Uterus (tissue), 4 donors: ENCODE measurements around the gene TRIM54. TPM values are rescaled to one million over a fixed set of nuclear protein-coding genes. Genes with fewer than 3 reads are reported as not detected.
"Not testable (repeated sequence)": the region's sequence is repeated elsewhere in the genome, so short reads cannot be mapped to it uniquely, and the experiment has no call there.

Experiments used
- DNase-seq, 2 donors: peaks; one replicate each; pipeline ENCODE4 v3.0.0-alpha.2; 2019 to 2020
- H3K27ac ChIP-seq, 2 donors: fragments of 200-600 bp; sonication (generic); 1 replicate in 1 of 2; 2 replicates in 1 of 2; pipeline ENCODE4 v1.5.1; 2016 to 2018
- H3K27me3 ChIP-seq, 2 donors: fragments of 200-600 bp; sonication (generic); one replicate each; pipeline ENCODE4 v1.5.1; 2018 to 2019; ENCODE audit warnings: control low read depth in 1 of 2
- H3K36me3 ChIP-seq, 2 donors: fragments of 200-600 bp; sonication (generic); one replicate each; pipeline ENCODE4 v1.5.1; 2019; ENCODE audit warnings: control low read depth in 1 of 2
- H3K4me1 ChIP-seq, 2 donors: fragments of 200-600 bp; sonication (generic); one replicate each; pipeline ENCODE4 v1.5.1; 2018 to 2019; ENCODE audit warnings: control low read depth in 1 of 2
- H3K4me3 ChIP-seq, 2 donors: fragments of 200-600 bp; sonication (generic); 1 replicate in 1 of 2; 2 replicates in 1 of 2; pipeline ENCODE4 v1.5.1; 2018 to 2019; ENCODE audit warnings: mild to moderate bottlenecking in 1 of 2
- H3K9me3 ChIP-seq, 2 donors: fragments of 200-600 bp; sonication (generic); one replicate each; pipeline ENCODE4 v1.5.1; 2019; ENCODE audit warnings: control low read depth in 1 of 2
- POLR2A ChIP-seq, 2 donors: fragments of 450-650 bp; IDR thresholded peaks; one replicate each; pipeline ENCODE4 v1.6.1; 2016; ENCODE audit warnings: antibody characterized with exemption in 2 of 2, mild to moderate bottlenecking in 1 of 2, moderate library complexity in 1 of 2
- intact Hi-C: fragments of 100-400 bp; cut with DNase I; formaldehyde crosslinking; loops from one replicate; pipeline ENCODE4 v1.15.1; 2023; ENCODE audit warnings: low total_unique reads
- total RNA-seq, 4 donors: library from RNA; depleted of rRNA in 3 of 4; stranded (reverse); fragments of >200 nt in 3 of 4; gene quantifications; one replicate each; pipeline versions ENCODE4 v1.1.0 to v1.2.4, GENCODE V29; 2014 to 2023
- TF ChIP-seq, protein P1 (sequence below), 4 experiments: fragments of 200-600 bp in 2 of 4; fragments of 450-650 bp in 2 of 4; sonication (generic) in 2 of 4; IDR thresholded peaks; one replicate each; pipeline ENCODE4 v1.5.1; 2016 to 2019; ENCODE audit warnings: antibody characterized with exemption in 4 of 4, mild to moderate bottlenecking in 2 of 4, moderate library complexity in 1 of 4
- donor health status: DM: yes; HTN: yes; CAD: no.

Gene TRIM54
- total RNA-seq, 4 donors from 2014 or later = 0.26 to 5.0 (median 0.58) TPM

DNA sequence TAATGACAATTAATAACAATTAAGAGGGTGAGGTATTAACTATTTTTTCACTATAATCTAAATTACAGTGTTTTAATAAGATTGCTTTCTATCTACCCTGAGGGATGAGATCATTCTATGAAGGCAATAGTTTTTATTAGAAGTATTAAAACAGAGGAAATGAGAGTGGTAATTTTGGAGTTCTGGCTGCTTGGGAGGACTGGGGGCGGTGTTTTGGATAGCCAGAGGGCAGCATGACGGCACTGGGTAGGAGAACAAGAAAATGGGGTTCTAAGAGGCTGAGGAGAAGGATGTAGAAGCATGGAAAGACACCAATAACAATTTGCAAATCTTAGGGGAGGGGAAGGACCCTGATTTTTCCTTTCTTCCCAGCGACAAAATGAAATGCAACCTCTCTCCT lies 12.1 kb upstream of the TRIM54 start:
- H3K4me3 ChIP-seq = no peak overlapping the region
- no peak overlapping the region for H3K27ac ChIP-seq
- peaks cover 0 to 1% of the 10 kb centered on the region in 2 donors for H3K4me1 ChIP-seq
- H3K27me3 ChIP-seq = no peaks in the 10 kb centered on the region
- no peak for DNase-seq
- H3K9me3 ChIP-seq = no peaks in the 10 kb centered on the region
- intact Hi-C loops = no loop called here
- TF ChIP-seq POLR2A (IDR thresholded peaks at IDR 0.05) = no peak
- TF ChIP-seq, protein P1, sequence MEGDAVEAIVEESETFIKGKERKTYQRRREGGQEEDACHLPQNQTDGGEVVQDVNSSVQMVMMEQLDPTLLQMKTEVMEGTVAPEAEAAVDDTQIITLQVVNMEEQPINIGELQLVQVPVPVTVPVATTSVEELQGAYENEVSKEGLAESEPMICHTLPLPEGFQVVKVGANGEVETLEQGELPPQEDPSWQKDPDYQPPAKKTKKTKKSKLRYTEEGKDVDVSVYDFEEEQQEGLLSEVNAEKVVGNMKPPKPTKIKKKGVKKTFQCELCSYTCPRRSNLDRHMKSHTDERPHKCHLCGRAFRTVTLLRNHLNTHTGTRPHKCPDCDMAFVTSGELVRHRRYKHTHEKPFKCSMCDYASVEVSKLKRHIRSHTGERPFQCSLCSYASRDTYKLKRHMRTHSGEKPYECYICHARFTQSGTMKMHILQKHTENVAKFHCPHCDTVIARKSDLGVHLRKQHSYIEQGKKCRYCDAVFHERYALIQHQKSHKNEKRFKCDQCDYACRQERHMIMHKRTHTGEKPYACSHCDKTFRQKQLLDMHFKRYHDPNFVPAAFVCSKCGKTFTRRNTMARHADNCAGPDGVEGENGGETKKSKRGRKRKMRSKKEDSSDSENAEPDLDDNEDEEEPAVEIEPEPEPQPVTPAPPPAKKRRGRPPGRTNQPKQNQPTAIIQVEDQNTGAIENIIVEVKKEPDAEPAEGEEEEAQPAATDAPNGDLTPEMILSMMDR (IDR thresholded peaks at IDR 0.05) = no peak
- H3K36me3 ChIP-seq = no peaks in the 10 kb centered on the region

DNA sequence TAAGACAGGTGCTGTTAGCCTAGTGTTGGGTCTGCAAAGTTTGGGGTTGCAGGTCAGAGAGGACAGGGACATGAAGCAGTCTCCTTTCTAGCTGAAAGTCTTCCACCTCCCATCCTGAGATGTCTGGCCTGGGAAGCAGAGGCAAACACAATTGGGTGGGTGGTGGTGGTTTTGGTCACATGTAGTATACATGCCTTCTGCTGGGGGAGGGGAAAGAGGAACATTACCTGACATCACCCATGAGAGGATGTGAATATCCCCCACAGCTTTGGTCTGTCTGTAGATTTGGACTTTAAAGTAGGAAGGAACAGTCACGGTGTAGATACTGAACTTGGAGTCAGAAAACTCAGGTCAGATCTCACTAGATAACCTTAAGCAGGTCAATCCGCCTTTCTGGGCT lies 11.6 kb upstream of the TRIM54 start:
- DNase-seq = no peak
- TF ChIP-seq POLR2A (IDR thresholded peaks at IDR 0.05) = no peak
- TF ChIP-seq, protein P1 (IDR thresholded peaks at IDR 0.05) = no peak
- Histone ChIP-seq H3K4me1 (no peaks in the 10 kb centered on the region), H3K27me3 (no peaks in the 10 kb centered on the region), H3K36me3 (no peaks in the 10 kb centered on the region), H3K27ac (no peak overlapping the region), H3K4me3 (no peak overlapping the region), H3K9me3 (no peaks in the 10 kb centered on the region)
- intact Hi-C loops = no loop called here

DNA sequence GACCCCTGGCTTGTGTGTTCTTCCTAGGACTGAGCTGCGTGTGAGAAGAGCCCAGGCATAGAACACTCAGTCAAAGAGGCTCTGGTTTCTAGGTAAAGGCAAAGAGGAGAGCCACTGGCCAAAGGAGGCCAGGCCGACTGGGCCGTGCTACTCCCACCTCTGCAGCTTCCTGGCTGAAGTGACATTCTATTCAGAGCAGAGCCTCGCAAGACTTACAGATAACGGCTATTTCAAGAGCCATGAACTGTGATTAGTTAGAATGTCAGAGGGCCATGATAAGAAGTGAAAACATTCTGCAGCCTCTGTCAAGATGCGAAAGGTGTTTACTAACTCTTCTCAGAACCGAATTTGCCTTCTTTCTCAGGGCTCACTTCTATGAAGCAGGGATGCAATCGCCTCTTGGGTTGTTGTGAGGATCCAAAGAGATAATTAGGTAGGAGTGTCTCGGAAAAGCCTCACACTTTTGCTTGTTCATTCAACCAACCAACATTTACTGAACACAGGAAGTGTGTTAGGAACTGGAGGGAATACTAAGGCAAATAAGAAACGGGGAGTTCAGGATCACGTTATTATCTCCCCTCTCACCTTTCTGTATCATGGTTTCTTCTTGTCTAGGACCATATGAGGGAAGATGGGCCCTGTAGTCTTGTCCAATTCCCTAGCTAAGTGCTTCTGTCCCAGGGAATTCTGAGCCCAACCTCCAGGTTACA lies 10.4 kb upstream of the TRIM54 start:
- Histone ChIP-seq H3K27ac (no peak overlapping the region), H3K36me3 (no peaks in the 10 kb centered on the region), H3K4me1 (no peaks in the 10 kb centered on the region), H3K27me3 (no peaks in the 10 kb centered on the region), H3K9me3 (no peaks in the 10 kb centered on the region), H3K4me3 (no peak overlapping the region)
- TF ChIP-seq POLR2A (IDR thresholded peaks at IDR 0.05) = no peak
- TF ChIP-seq, protein P1 (IDR thresholded peaks at IDR 0.05) = no peak
- DNase-seq = no peak
- intact Hi-C loops = no loop called here

DNA sequence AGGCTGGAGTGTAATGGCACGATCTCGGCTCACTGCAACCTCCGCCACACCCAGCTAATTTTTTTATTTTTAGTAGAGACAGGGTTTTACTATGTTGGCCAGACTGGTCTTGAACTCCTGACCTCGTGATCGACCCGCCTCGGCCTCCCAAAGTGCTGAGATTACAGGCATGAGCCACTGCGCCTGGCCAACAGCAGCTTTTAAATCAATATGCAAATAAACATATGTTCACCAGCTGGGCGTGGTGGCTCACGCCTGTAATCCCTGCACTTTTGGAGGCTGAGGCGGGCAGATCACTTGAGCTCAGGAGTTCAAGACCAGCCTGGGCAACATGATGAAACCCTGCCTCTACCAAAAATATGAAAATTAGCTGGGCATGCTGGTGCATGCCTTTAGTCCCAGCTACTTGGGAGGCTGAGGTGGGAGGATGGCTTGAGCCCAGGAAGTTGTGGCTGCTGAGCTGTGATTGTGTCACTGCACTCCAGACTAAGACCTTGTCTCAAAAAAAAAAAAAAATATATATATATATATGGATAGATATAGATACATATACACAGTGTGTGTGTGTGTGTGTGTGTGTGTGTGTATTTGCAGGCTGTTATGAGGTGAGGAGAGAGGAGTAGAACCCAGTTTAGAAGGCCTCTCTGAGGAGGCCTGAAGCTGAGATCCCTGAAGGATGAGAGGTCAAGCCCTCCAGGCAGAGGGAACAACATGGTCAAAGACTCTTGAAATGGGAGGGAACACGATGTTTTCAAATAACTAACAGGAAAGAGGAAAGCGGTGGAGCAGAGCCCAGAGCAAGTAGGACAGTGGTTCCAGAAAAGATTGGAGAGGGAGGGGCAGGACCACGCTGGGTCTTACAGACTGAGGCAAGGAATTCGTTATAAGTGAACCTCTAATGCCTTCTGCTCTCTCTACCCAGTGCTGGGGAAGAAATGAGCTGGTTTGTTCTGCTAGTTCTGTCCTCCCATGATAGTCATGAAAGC lies 9.4 kb upstream of the TRIM54 start:
- DNase-seq, intact Hi-C loops, H3K4me3 ChIP-seq, H3K4me1 ChIP-seq, H3K27ac ChIP-seq, H3K27me3 ChIP-seq, H3K9me3 ChIP-seq, H3K36me3 ChIP-seq: not testable (repeated sequence)

DNA sequence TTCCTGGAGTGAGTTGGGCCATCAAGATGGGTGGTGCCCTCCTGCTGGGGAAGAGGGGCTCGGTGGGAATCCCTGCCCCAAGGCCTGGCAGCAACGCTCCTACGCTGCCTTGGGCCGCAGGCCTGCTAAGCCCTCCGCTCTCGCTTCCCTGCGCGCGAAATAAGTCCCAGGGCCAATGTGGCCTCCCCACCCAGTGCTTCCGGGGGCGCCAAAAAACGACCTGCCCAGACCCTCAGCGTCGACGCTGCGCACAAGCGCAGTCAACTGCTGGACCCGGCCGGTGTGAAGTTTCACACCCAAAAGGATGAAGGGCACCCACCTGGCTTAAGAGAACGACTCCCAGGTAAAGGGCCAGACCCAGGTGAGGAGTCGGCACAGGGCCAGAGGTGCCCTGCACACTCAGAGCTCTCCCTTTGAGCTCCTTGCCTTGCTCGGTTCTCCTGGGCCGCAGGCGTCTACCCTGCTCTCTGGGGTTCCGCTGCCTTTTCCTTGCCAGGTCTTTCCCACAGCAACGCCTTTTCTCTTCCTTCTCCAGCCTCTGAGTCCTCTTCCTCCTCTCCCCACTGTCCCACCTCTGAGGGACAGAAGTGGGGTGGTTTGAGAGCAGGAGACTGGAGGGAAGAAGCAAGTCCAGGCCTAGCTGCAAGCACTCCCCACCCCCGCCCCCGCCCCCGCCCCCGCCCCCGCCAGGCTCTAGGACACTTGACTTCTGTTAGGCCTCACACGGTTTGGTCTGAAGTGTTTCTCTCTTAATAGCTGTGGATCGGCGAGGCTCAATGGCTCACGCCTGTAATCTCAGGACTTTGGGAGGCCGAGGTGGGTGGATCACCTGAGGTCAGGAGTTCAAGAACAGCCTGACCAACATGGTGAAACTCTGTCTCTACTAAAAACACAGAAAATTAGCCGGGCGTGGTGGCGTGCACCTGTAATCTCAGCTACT lies 6.7 kb upstream of the TRIM54 start, which contains the start of gene DNAJC5G:
Gene DNAJC5G (plus strand): TSS at position 223 of the 940 bp plus-strand sequence. CDS start 1,296 bp downstream, outside the sequence.
- H3K36me3 ChIP-seq = no peaks in the 10 kb centered on the region
- DNase-seq = no peak
- intact Hi-C loops = no loop called here
- H3K27ac ChIP-seq = no peak within 1 kb of the TSS
- no peak within 1 kb of the TSS for H3K4me3 ChIP-seq
- no peaks in the 10 kb centered on the region for H3K9me3 ChIP-seq
- H3K4me1 ChIP-seq = no peaks in the 10 kb centered on the region
- H3K27me3 ChIP-seq = no peaks in the 10 kb centered on the region
- TF ChIP-seq POLR2A (IDR thresholded peaks at IDR 0.05) = no peak
- TF ChIP-seq, protein P1 (IDR thresholded peaks at IDR 0.05) = no peak
